Measurements from ENCODE around the gene CADPS2. TPM values are rescaled to one million over a fixed set of nuclear protein-coding genes. Genes with fewer than 3 reads are reported as not detected.

Gene CADPS2
- total and polyA plus RNA-seq, 2 donors (not counting 3 experiments of a cell fraction or from before 2014, with no cell fraction given): 9.5 to 22.6 TPM

DNA sequence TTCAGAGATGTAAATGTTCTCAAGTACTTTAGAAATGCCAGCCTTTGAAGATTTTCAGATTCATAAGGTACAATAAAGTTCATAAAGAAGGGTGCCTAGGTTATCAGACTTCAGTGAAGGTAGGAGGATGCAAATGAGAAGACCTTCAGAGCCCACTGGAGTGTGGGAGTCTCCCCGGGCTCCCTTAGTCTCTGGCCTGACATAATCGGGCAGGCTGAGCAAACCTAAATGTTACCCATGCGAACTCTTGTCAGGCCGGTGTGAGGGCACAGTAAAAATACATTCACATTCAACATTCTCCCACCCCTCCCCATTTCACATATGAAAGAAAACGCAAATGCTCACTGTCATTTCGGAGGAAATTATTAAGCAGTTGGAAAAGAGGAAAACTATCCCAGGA lies 479.1 kb downstream of the CADPS2 start:
- Histone ChIP-seq H2AFZ (ENCODE audit: low read depth, low read length) (no peak overlapping the region), H3K79me2 (ENCODE audit: control insufficient read depth, insufficient read depth, low read length) (no peaks in the 10 kb centered on the region), H3K4me1 (ENCODE audit: control insufficient read depth, extremely low read depth, insufficient read depth, low read length) (no peaks in the 10 kb centered on the region), H3K36me3 (ENCODE audit: control insufficient read depth in 2 of 2, extremely low read depth in 1 of 2, insufficient read depth in 2 of 2, low read length in 2 of 2) (no peaks in the 10 kb centered on the region), H3K9ac (replicated peaks; ENCODE audit: extremely low read depth, insufficient read depth, low read length) (no peak overlapping the region), H3K9me1 (replicated peaks; ENCODE audit: control insufficient read depth, extremely low read depth, insufficient read depth, low read length) (no peaks in the 10 kb centered on the region), H3K27me3 (ENCODE audit: control insufficient read depth in 2 of 2, insufficient read depth in 2 of 2, low read length in 2 of 2) (no peaks in the 10 kb centered on the region), H3K4me2 (ENCODE audit: insufficient read depth, low read length) (no peak overlapping the region), H3K4me3 (replicated peaks in 1 of 3; ENCODE audit: insufficient read depth in 1 of 3, low read depth in 1 of 3, low read length in 3 of 3) (no peak overlapping the region), H4K20me1 (replicated peaks; ENCODE audit: control insufficient read depth, extremely low read depth, insufficient read depth, low read length) (no peaks in the 10 kb centered on the region), H3K9me3 (replicated peaks; ENCODE audit: control insufficient read depth, insufficient read depth, low read length) (no peaks in the 10 kb centered on the region), H3K27ac (ENCODE audit: insufficient read depth, low read depth, low read length) (no peak overlapping the region)
- TF ChIP-seq MYC (IDR thresholded peaks at IDR 0.05; ENCODE audit: low read depth, low read length): no peak
- no peak for TF ChIP-seq FOS (IDR thresholded peaks at IDR 0.05; ENCODE audit: borderline replicate concordance, insufficient read depth, low read length)
- TF ChIP-seq GATA2 (IDR thresholded peaks at IDR 0.05; ENCODE audit: insufficient read depth, insufficient read length, low read depth, low read length): no peak
- no peak for TF ChIP-seq EZH2 (IDR thresholded peaks at IDR 0.05; ENCODE audit: borderline replicate concordance, low read depth, low read length, severe bottlenecking)
- no peak for TF ChIP-seq POLR2A (IDR thresholded peaks at IDR 0.05; ENCODE audit: low read depth, low read length)
- no peak for TF ChIP-seq JUN (IDR thresholded peaks at IDR 0.05; ENCODE audit: borderline replicate concordance, insufficient read depth, insufficient read length, low read depth)
- TF ChIP-seq, protein P1, sequence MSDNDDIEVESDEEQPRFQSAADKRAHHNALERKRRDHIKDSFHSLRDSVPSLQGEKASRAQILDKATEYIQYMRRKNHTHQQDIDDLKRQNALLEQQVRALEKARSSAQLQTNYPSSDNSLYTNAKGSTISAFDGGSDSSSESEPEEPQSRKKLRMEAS (IDR thresholded peaks at IDR 0.05; ENCODE audit: insufficient read depth, insufficient read length): no peak
- no peak for TF ChIP-seq POLR2AphosphoS5 (IDR thresholded peaks at IDR 0.05; ENCODE audit: insufficient read depth, low read depth, low read length)
- TF ChIP-seq, protein P2, sequence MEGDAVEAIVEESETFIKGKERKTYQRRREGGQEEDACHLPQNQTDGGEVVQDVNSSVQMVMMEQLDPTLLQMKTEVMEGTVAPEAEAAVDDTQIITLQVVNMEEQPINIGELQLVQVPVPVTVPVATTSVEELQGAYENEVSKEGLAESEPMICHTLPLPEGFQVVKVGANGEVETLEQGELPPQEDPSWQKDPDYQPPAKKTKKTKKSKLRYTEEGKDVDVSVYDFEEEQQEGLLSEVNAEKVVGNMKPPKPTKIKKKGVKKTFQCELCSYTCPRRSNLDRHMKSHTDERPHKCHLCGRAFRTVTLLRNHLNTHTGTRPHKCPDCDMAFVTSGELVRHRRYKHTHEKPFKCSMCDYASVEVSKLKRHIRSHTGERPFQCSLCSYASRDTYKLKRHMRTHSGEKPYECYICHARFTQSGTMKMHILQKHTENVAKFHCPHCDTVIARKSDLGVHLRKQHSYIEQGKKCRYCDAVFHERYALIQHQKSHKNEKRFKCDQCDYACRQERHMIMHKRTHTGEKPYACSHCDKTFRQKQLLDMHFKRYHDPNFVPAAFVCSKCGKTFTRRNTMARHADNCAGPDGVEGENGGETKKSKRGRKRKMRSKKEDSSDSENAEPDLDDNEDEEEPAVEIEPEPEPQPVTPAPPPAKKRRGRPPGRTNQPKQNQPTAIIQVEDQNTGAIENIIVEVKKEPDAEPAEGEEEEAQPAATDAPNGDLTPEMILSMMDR (IDR thresholded peaks at IDR 0.05; ENCODE audit: extremely low read depth in 1 of 2, insufficient read depth in 1 of 2, low read depth in 1 of 2, low read length in 2 of 2): no peak
- CTCF ChIA-PET: no interaction called here
- DNase-seq (ENCODE audit: low read depth, low spot score) (no peak), FAIRE-seq (no peak)
- POLR2A ChIA-PET: no interaction called here
- dilution Hi-C loops (cut with MboI; ENCODE audit: extremely low pct_ligation_motif_present, low sequenced_read_pairs) (no loop called here), intact Hi-C loops (cut with micrococcal nuclease) (no loop called here)
- no TSS peak for BruUV-seq (replicated peaks)
